IPS-15b (cell line): ENCODE data around the gene NYAP1.
"Not testable (repeated sequence)": the region's sequence is repeated elsewhere in the genome, so short reads cannot be mapped to it uniquely, and the experiment has no call there.

Experiments used
- H3K27me3 ChIP-seq: one replicate; pipeline ENCODE4 v1.6.1; 2013; ENCODE audit warnings: low read length; ENCODE audit not compliant: control insufficient read depth, insufficient read depth
- H3K36me3 ChIP-seq: one replicate; pipeline ENCODE4 v1.6.1; 2013; ENCODE audit warnings: low read length; ENCODE audit not compliant: control insufficient read depth, insufficient read depth
- H3K4me1 ChIP-seq: one replicate; pipeline ENCODE4 v1.6.1; 2013; ENCODE audit warnings: mild to moderate bottlenecking, low read length; ENCODE audit not compliant: control insufficient read depth, insufficient read depth
- H3K4me3 ChIP-seq: one replicate; pipeline ENCODE4 v1.5.1; 2013; ENCODE audit warnings: low read depth, low read length
- H3K9ac ChIP-seq: one replicate; pipeline ENCODE4 v1.6.1; 2013; ENCODE audit warnings: low read depth, mild to moderate bottlenecking, low read length
- H3K9me3 ChIP-seq: one replicate; pipeline ENCODE4 v1.6.1; 2013; ENCODE audit warnings: mild to moderate bottlenecking, low read length; ENCODE audit not compliant: control insufficient read depth, insufficient read depth

The NYAP1 gene

DNA sequence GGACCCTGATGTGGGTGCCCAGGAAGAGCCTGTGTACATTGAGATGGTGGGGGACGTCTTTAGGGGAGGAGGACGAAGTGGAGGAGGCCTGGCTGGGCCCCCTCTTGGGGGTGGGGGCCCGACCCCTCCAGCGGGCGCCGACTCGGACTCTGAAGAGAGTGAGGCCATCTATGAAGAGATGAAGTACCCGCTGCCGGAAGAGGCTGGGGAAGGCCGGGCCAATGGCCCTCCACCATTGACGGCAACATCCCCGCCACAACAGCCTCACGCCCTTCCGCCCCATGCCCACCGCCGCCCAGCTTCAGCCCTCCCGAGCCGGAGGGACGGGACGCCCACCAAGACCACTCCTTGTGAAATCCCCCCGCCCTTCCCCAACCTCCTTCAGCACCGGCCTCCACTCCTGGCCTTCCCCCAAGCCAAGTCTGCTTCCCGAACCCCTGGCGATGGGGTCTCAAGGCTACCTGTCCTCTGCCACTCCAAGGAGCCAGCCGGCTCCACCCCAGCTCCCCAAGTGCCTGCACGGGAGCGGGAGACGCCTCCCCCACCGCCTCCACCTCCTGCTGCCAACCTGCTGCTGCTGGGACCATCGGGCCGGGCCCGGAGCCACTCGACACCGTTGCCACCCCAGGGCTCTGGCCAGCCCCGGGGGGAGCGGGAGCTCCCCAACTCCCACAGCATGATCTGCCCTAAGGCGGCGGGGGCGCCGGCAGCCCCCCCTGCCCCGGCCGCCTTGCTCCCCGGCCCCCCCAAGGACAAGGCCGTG lies 4.8 kb downstream of the NYAP1 start:
- Histone ChIP-seq H3K4me1 (peaks cover 4% of the 10 kb centered on the region), H3K9ac (no peak overlapping the region), H3K9me3 (no peaks in the 10 kb centered on the region), H3K27me3 (no peaks in the 10 kb centered on the region), H3K36me3 (no peaks in the 10 kb centered on the region), H3K4me3 (no peak overlapping the region)

- no peaks in the 10 kb centered on the region for H3K9me3 ChIP-seq
- H3K36me3 ChIP-seq: no peaks in the 10 kb centered on the region
- H3K4me1 ChIP-seq: peaks cover 4% of the 10 kb centered on the region
- H3K4me3 ChIP-seq: no peak overlapping the region
- no peak overlapping the region for H3K9ac ChIP-seq
- H3K27me3 ChIP-seq: no peaks in the 10 kb centered on the region
Measured at GRCh38 chr7:100489121-100489520, 5.4 kb downstream of the NYAP1 start.

DNA sequence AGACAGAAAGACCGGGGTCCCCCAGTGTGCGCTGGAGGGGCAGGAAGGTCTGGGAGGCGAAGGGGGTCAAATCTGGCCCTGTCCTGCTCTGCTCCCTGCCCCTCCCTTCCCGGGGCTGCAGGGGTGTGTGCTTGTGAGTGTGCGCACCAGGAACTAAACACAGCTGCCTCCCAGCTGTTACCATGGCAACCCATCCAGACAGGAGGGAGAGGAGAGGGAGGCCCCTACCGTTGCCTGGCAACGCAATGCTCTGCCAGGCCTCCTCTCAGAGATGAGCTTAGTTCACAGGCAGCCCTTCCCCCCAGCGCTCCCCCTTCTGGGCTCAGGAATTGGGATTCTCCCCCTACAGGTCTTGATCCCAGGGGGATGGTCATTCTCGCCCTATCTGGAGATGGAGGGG lies 6.1 kb downstream of the NYAP1 start:
- H3K36me3 ChIP-seq: peaks cover 2% of the 10 kb centered on the region
- no peaks in the 10 kb centered on the region for H3K27me3 ChIP-seq
- no peaks in the 10 kb centered on the region for H3K9me3 ChIP-seq
- H3K9ac ChIP-seq: no peak overlapping the region
- H3K4me3 ChIP-seq: no peak overlapping the region
- peaks cover 2% of the 10 kb centered on the region for H3K4me1 ChIP-seq

DNA sequence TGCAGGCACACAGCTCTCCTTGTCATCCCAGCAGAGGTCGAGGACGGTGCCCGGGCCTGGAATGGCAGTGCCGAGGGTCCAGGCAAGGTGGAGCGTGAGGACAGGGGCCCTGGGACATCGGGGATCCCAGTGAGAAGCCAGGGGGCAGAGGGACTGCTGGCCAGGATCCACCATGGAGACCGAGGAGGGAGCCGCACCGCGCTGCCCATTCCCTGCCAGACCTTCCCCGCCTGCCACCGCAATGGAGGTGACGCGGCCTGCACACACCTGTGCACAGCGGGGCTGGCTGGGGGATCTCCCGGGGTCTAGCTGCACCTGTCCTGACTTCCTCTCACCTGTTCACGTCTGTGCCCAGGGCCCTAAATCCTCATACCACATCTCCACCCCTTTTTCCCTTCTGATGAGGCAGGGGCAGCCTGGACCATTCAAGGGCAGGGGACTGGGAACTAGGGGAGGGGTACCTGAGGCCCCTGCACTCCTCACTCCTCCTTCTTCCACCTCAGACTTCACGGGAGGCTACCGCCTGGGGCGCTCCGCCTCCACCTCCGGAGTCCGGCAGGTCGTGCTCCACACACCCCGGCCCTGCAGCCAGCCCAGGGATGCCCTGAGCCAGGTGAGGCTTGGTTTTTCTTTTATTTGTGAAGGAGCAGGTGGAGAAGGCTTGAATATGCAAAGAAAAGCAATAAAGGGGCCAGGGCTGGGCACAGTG lies 6.9 kb downstream of the NYAP1 start:
- Histone ChIP-seq H3K4me1 (peaks cover 2% of the 10 kb centered on the region), H3K4me3 (no peak overlapping the region), H3K9me3 (no peaks in the 10 kb centered on the region), H3K27me3 (no peaks in the 10 kb centered on the region), H3K36me3 (peaks cover 3% of the 10 kb centered on the region), H3K9ac (no peak overlapping the region)

- Histone ChIP-seq H3K4me1 (peaks cover 2% of the 10 kb centered on the region), H3K27me3 (no peaks in the 10 kb centered on the region), H3K9ac (no peak overlapping the region), H3K9me3 (no peaks in the 10 kb centered on the region), H3K36me3 (peaks cover 3% of the 10 kb centered on the region), H3K4me3 (no peak overlapping the region)
Measured at GRCh38 chr7:100491192-100491578, 7.5 kb downstream of the NYAP1 start.

- peaks cover 2% of the 10 kb centered on the region for H3K4me1 ChIP-seq
- H3K4me3 ChIP-seq: peak overlapping the region; percentile 70
- peaks cover 3% of the 10 kb centered on the region for H3K36me3 ChIP-seq
- no peaks in the 10 kb centered on the region for H3K27me3 ChIP-seq
- H3K9me3 ChIP-seq: no peaks in the 10 kb centered on the region
- no peak overlapping the region for H3K9ac ChIP-seq
Measured at GRCh38 chr7:100492738-100493475, 9.2 kb downstream of the NYAP1 start.

DNA sequence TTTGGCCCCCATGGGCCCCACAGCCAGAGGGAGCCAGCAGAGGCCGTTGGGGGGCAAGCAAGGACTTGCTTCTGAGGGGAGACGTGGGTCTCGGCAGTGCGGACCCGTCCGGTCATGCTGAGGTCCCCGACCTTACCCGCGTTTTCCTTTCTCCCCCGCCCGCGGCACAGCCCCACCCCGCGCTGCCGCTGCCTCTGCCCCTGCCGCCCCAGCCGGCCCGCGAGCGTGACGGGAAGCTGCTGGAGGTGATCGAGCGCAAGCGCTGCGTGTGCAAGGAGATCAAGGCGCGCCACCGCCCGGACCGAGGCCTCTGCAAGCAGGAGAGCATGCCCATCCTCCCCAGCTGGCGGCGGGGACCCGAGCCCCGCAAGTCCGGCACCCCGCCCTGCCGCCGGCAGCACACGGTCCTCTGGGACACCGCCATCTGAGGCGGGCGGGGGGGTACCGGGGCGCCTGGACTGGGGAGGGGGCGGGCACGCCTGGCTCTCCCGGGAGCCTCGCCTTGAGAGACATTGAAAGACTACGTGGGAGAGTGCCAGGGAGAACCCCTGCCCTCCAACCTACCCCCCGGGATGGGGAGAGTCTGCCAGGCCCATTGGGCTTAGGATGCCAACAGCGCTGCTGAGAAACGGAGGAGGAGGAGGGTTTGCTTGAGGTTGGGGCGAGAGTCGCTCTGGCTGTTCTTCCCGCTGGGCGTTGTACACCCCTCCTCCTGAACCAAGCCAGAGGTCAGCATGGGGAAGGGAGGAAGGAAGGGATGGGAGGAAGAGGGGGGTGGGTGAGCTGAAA lies 9.9 kb downstream of the NYAP1 start:
- no peaks in the 10 kb centered on the region for H3K9me3 ChIP-seq
- peaks cover 2% of the 10 kb centered on the region for H3K4me1 ChIP-seq
- peaks cover 3% of the 10 kb centered on the region for H3K36me3 ChIP-seq
- H3K9ac ChIP-seq: peak overlapping the region; percentile 26
- peak overlapping the region; percentile 70 for H3K4me3 ChIP-seq
- H3K27me3 ChIP-seq: no peaks in the 10 kb centered on the region

DNA sequence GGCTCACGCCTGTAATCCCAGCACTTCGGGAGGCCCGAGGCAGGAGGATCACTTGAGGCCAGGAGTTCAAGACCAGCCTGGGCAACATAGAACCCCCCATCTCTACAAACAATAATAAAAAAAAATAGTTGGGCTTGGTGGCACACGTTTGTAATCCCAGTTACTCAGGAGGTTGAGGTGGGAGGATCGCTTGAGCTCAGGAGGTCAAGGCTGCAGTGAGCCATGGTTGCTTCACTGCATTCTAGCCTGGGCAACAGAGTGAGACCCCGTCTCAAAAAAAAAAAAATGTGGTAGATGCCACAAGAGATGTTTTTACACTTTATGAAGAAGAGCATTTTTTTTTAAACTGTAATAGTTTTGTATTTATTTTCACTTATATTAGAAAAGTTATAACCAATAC lies 12.8 kb downstream of the NYAP1 start:
- no peaks in the 10 kb centered on the region for H3K27me3 ChIP-seq

DNA sequence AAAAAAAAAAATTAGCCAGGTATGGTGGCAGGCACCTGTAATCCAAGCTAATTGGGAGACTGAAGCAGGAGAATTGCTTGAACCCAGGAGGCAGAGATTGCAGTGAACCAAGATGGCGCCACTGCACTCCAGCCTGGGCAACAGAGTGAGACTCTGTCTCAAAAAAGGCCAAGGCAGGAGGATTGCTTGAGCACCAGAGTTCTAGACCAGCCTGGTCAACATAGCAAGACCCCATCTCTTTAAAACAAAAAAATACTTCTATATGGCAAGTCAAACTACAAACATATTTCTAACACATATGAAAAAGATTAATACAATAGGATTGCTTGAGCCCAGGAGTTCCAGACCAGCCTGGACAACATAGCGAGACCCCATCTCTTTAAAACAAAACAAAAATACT lies 17.0 kb downstream of the NYAP1 start:
- not testable (repeated sequence) for H3K36me3 ChIP-seq, H3K9me3 ChIP-seq, H3K4me1 ChIP-seq, H3K4me3 ChIP-seq, H3K9ac ChIP-seq, H3K27me3 ChIP-seq

More for the DNA sequence above, 12.8 kb downstream of the NYAP1 start:
- H3K4me1 ChIP-seq: peaks cover 2% of the 10 kb centered on the region
- H3K9me3 ChIP-seq: no peaks in the 10 kb centered on the region
- H3K9ac ChIP-seq: no peak overlapping the region
- H3K4me3 ChIP-seq: no peak overlapping the region
- peaks cover 3% of the 10 kb centered on the region for H3K36me3 ChIP-seq

DNA sequence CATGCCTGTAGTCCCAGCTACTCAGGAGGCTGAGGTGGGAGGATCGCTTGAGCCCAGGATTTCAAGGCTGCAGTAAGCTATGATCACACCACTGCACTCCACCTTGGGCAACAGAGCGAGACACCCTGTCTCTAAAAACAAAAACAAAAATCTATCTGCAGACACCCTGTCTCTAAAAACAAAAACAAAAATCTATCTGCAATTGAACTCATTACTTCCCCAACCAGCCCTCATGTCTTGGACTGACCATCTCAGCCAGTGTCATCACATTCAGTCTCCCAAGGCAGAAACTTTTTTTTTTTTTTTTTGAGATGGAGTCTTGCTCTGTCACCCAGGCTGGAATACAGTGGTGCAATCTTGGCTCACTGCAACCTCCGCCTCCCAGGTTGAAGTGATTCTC lies 20.3 kb downstream of the NYAP1 start:
- not testable (repeated sequence) for H3K9ac ChIP-seq, H3K27me3 ChIP-seq, H3K4me1 ChIP-seq, H3K9me3 ChIP-seq, H3K36me3 ChIP-seq, H3K4me3 ChIP-seq

- H3K9ac ChIP-seq: no peak overlapping the region
Measured at GRCh38 chr7:100504887-100505611, 21.3 kb downstream of the NYAP1 start.

More at GRCh38 chr7:100504887-100505611, 21.3 kb downstream of the NYAP1 start:
- Histone ChIP-seq H3K27me3 (no peaks in the 10 kb centered on the region), H3K36me3 (no peaks in the 10 kb centered on the region), H3K4me3 (no peak overlapping the region), H3K4me1 (no peaks in the 10 kb centered on the region), H3K9me3 (no peaks in the 10 kb centered on the region)
